Panc1 (cell line): ENCODE measurements around the gene ARMC3.

ENCODE experiments used
- POLR2AphosphoS5 ChIP-seq: IDR thresholded peaks from 2 replicates; pipeline ENCODE4 v1.6.1; 2012; ENCODE audit warnings: mild to moderate bottlenecking, low read depth, low read length, moderate library complexity
- REST ChIP-seq, 2 experiments: IDR thresholded peaks; 2 replicates each; pipeline ENCODE4 v1.6.1; 2011 to 2012; ENCODE audit warnings: low read depth in 2 of 2, control low read depth in 1 of 2, low read length in 1 of 2, mild to moderate bottlenecking in 1 of 2, moderate library complexity in 1 of 2; ENCODE audit not compliant: insufficient read depth in 1 of 2
- SIN3A ChIP-seq: IDR thresholded peaks from 2 replicates; pipeline ENCODE4 v1.6.1; 2012; ENCODE audit warnings: low read depth, mild to moderate bottlenecking, low read length, moderate library complexity, borderline replicate concordance; ENCODE audit not compliant: insufficient read depth
- TF ChIP-seq, protein P1 (sequence below): fragments of 450-650 bp; IDR thresholded peaks from 2 replicates; pipeline ENCODE4 v1.5.1; 2017; ENCODE audit warnings: mild to moderate bottlenecking

GRCh38 chr10:22990443-22990842, 62.6 kb downstream of the ARMC3 start:
- TF ChIP-seq POLR2AphosphoS5 (no peak), REST (IDR thresholded peaks at IDR 0.05; ENCODE audit: insufficient read depth in 1 of 2, low read depth in 2 of 2, low read length in 1 of 2) (no peak), SIN3A (no peak)
- TF ChIP-seq, protein P1, sequence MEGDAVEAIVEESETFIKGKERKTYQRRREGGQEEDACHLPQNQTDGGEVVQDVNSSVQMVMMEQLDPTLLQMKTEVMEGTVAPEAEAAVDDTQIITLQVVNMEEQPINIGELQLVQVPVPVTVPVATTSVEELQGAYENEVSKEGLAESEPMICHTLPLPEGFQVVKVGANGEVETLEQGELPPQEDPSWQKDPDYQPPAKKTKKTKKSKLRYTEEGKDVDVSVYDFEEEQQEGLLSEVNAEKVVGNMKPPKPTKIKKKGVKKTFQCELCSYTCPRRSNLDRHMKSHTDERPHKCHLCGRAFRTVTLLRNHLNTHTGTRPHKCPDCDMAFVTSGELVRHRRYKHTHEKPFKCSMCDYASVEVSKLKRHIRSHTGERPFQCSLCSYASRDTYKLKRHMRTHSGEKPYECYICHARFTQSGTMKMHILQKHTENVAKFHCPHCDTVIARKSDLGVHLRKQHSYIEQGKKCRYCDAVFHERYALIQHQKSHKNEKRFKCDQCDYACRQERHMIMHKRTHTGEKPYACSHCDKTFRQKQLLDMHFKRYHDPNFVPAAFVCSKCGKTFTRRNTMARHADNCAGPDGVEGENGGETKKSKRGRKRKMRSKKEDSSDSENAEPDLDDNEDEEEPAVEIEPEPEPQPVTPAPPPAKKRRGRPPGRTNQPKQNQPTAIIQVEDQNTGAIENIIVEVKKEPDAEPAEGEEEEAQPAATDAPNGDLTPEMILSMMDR = no peak
